Mesenchymal stem cell (in vitro differentiated cells and primary cell): ENCODE measurements around the gene PADI1.
A peak's percentile ranks its signal among the peaks of the same experiment; 100 is the strongest.

Source experiments
- DNase-seq: peaks from one replicate; pipeline ENCODE4 v3.0.0-alpha.2; 2013
- H2AFZ ChIP-seq: one replicate; pipeline ENCODE4 v1.6.1; 2013; ENCODE audit warnings: low read depth, mild to moderate bottlenecking, control low read depth, inconsistent platforms, low read length, moderate library complexity
- H2AK5ac ChIP-seq: 2 replicates; pipeline ENCODE4 v1.6.1; 2013; ENCODE audit warnings: low read length, moderate library complexity, mild to moderate bottlenecking, inconsistent platforms; ENCODE audit not compliant: severe bottlenecking
- H2BK120ac ChIP-seq: one replicate; pipeline ENCODE4 v1.6.1; 2013; ENCODE audit warnings: low read depth, mild to moderate bottlenecking, inconsistent platforms, low read length, moderate library complexity
- H2BK12ac ChIP-seq, 2 experiments: one replicate each; pipeline ENCODE4 v1.6.1; 2013; ENCODE audit warnings: inconsistent platforms in 2 of 2, low read length in 2 of 2, mild to moderate bottlenecking in 2 of 2, moderate library complexity in 2 of 2, control low read depth in 1 of 2
- H2BK15ac ChIP-seq: one replicate; pipeline ENCODE4 v1.6.1; 2013; ENCODE audit warnings: mild to moderate bottlenecking, low read depth, inconsistent platforms; ENCODE audit not compliant: poor library complexity, severe bottlenecking
- H2BK5ac ChIP-seq: 2 replicates; pipeline ENCODE4 v1.6.1; 2013; ENCODE audit warnings: low read depth, mild to moderate bottlenecking, low read length, control low read depth, inconsistent platforms; ENCODE audit not compliant: poor library complexity, severe bottlenecking
- H3K14ac ChIP-seq, 2 experiments: one replicate each; pipeline ENCODE4 v1.6.1; 2013; ENCODE audit warnings: inconsistent platforms in 2 of 2, low read length in 2 of 2, control low read depth in 1 of 2, mild to moderate bottlenecking in 1 of 2, moderate library complexity in 1 of 2
- H3K18ac ChIP-seq, 2 experiments: one replicate each; pipeline ENCODE4 v1.6.1; 2013; ENCODE audit warnings: inconsistent platforms in 2 of 2, low read length in 2 of 2, control low read depth in 1 of 2, low read depth in 1 of 2, mild to moderate bottlenecking in 1 of 2
- H3K23ac ChIP-seq, 2 experiments: one replicate each; pipeline ENCODE4 v1.6.1; 2013; ENCODE audit warnings: inconsistent platforms in 2 of 2, low read length in 2 of 2, mild to moderate bottlenecking in 2 of 2, moderate library complexity in 2 of 2, control low read depth in 1 of 2
- H3K27ac ChIP-seq: 2 replicates; pipeline ENCODE4 v1.5.1; 2013; ENCODE audit warnings: mild to moderate bottlenecking, moderate library complexity, low read length, control low read depth, inconsistent platforms; ENCODE audit not compliant: poor library complexity, severe bottlenecking
- H3K27me3 ChIP-seq, 2 experiments: 2 replicates each; pipeline versions ENCODE4 v1.6.1 to v1.7.0; 2013; ENCODE audit warnings: low read length in 2 of 2, mild to moderate bottlenecking in 2 of 2, moderate library complexity in 2 of 2, control low read depth in 1 of 2, inconsistent platforms in 1 of 2; ENCODE audit not compliant: control insufficient read depth in 1 of 2, insufficient read depth in 1 of 2
- H3K36me3 ChIP-seq, 2 experiments: 2 replicates each; pipeline versions ENCODE4 v1.6.1 to v1.7.0; 2013; ENCODE audit warnings: low read length in 2 of 2, control low read depth in 1 of 2, inconsistent platforms in 1 of 2, low read depth in 1 of 2, mild to moderate bottlenecking in 1 of 2; ENCODE audit not compliant: insufficient read depth in 2 of 2, control insufficient read depth in 1 of 2
- H3K4ac ChIP-seq, 2 experiments: one replicate each; pipeline ENCODE4 v1.6.1; 2013; ENCODE audit warnings: inconsistent platforms in 2 of 2, low read length in 2 of 2, mild to moderate bottlenecking in 2 of 2, moderate library complexity in 2 of 2, control low read depth in 1 of 2, low read depth in 1 of 2
- H3K4me1 ChIP-seq: 2 replicates; pipeline ENCODE4 v1.6.1; 2013; ENCODE audit warnings: low read depth, low read length, control low read depth; ENCODE audit not compliant: control insufficient read depth, insufficient read depth
- H3K4me2 ChIP-seq: 2 replicates; pipeline ENCODE4 v1.6.1; 2013; ENCODE audit warnings: low read length, mild to moderate bottlenecking, inconsistent platforms; ENCODE audit not compliant: poor library complexity, severe bottlenecking
- H3K4me3 ChIP-seq, 2 experiments: 2 replicates each; pipeline versions ENCODE4 v1.5.1 to v1.7.0; 2013; ENCODE audit warnings: low read length in 2 of 2, mild to moderate bottlenecking in 2 of 2, control low read depth in 1 of 2, low read depth in 1 of 2; ENCODE audit not compliant: insufficient read depth in 1 of 2
- H3K79me1 ChIP-seq: replicated peaks from 2 replicates; pipeline ENCODE4 v1.6.1; 2013; ENCODE audit warnings: mild to moderate bottlenecking, control low read depth, low read length, inconsistent platforms; ENCODE audit not compliant: poor library complexity, severe bottlenecking
- H3K9ac ChIP-seq: 2 replicates; pipeline ENCODE4 v1.7.0; 2013; ENCODE audit warnings: mild to moderate bottlenecking, low read length, moderate library complexity
- H3K9me3 ChIP-seq: 2 replicates; pipeline ENCODE4 v1.7.0; 2013; ENCODE audit warnings: mild to moderate bottlenecking, low read length; ENCODE audit not compliant: control insufficient read depth
- H4K8ac ChIP-seq: one replicate; pipeline ENCODE4 v1.6.1; 2013; ENCODE audit warnings: inconsistent platforms, mild to moderate bottlenecking, low read length, moderate library complexity
- H4K91ac ChIP-seq: one replicate; pipeline ENCODE4 v1.6.1; 2013; ENCODE audit warnings: mild to moderate bottlenecking, low read length, inconsistent platforms
- WGBS: methylation state at CpG from one replicate; pipeline ENCODE4 v1.1.7; 2013; ENCODE audit warnings: mixed read lengths; 5-methylcytosine and 5-hydroxymethylcytosine counted together

PADI1 gene

DNA sequence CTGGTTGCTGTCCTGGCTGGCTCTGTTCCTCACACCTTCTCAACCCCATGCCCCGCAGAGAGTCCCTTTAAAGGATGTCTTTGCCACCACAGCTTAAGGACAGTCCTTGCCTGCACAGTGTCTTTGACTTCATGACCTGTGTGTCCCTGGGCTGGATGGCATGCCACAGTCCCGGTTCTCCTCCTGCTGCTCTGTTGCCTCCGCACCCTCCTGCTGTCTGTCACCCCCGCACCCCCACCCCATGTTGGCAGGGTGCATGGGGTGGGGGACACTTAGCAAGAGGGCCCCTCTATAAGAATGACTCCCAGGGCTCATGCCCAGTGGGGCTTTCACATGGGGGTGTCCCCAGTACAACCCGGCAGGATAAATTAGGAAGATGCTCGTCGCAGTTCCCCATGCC is 41.6 kb upstream of the PADI1 start:
- no peak overlapping the region for H3K4me3 ChIP-seq
- no peaks in the 10 kb centered on the region for H3K79me1 ChIP-seq
- no peak overlapping the region for H4K91ac ChIP-seq
- no peak overlapping the region for H3K14ac ChIP-seq
- no peak overlapping the region for H3K9ac ChIP-seq
- H3K9me3 ChIP-seq, result no peaks in the 10 kb centered on the region
- H2AFZ ChIP-seq, result no peak overlapping the region
- no peak overlapping the region for H2BK12ac ChIP-seq
- peaks cover 0 to 52% of the 10 kb centered on the region in 2 experiments for H3K27me3 ChIP-seq
- H2BK15ac ChIP-seq, result no peak overlapping the region
- no peak overlapping the region for H3K23ac ChIP-seq
- no peak overlapping the region for H3K4me2 ChIP-seq
- no peaks in the 10 kb centered on the region for H3K36me3 ChIP-seq
- peaks cover 20% of the 10 kb centered on the region for H3K4me1 ChIP-seq
- no peak for DNase-seq
- no peak overlapping the region for H3K4ac ChIP-seq
- no peak overlapping the region for H3K18ac ChIP-seq
- peak overlapping the region; percentile 72 for H2AK5ac ChIP-seq
- WGBS, result 96% methylated on average over 7 of the region's 7 CpGs
- H3K27ac ChIP-seq, result no peak overlapping the region
- H2BK5ac ChIP-seq, result no peak overlapping the region
- H2BK120ac ChIP-seq, result no peak overlapping the region
- no peak overlapping the region for H4K8ac ChIP-seq

- H2BK12ac ChIP-seq, result peak overlapping the region in 1 of 2 experiments; percentile 13
- peak overlapping the region; percentile 33 for H2AK5ac ChIP-seq
- peak overlapping the region in 1 of 2 experiments; percentile 21 for H3K14ac ChIP-seq
- no peak overlapping the region for H3K9ac ChIP-seq
- peaks cover 20% of the 10 kb centered on the region for H3K4me1 ChIP-seq
- no peak overlapping the region for H2BK5ac ChIP-seq
- no peak overlapping the region for H4K8ac ChIP-seq
- H3K36me3 ChIP-seq, result no peaks in the 10 kb centered on the region
- H3K4me3 ChIP-seq, result no peak overlapping the region
- H3K27ac ChIP-seq, result no peak overlapping the region
- H2BK15ac ChIP-seq, result no peak overlapping the region
- H3K9me3 ChIP-seq, result no peaks in the 10 kb centered on the region
- H3K4ac ChIP-seq, result no peak overlapping the region
- no peak overlapping the region for H3K18ac ChIP-seq
- H3K27me3 ChIP-seq, result peaks cover 0 to 47% of the 10 kb centered on the region in 2 experiments
- no peak for DNase-seq
- H3K4me2 ChIP-seq, result no peak overlapping the region
- no peak overlapping the region for H3K23ac ChIP-seq
- H3K79me1 ChIP-seq, result no peaks in the 10 kb centered on the region
- H2BK120ac ChIP-seq, result no peak overlapping the region
- H4K91ac ChIP-seq, result no peak overlapping the region
- 89% methylated on average over 16 of the region's 16 CpGs for WGBS
- H2AFZ ChIP-seq, result no peak overlapping the region
These were observed 40.9 kb upstream of the PADI1 start for GRCh38 chr1:17163789-17164666.

GRCh38 chr1:17165823-17166222 is 39.1 kb upstream of the PADI1 start:
- no peak overlapping the region for H2BK12ac ChIP-seq
- H2BK5ac ChIP-seq, result no peak overlapping the region
- H3K9me3 ChIP-seq, result no peaks in the 10 kb centered on the region
- H3K18ac ChIP-seq, result no peak overlapping the region
- no peak overlapping the region for H4K8ac ChIP-seq
- H3K4me1 ChIP-seq, result peaks cover 21% of the 10 kb centered on the region
- 76% methylated on average over 1 of the region's 1 CpG for WGBS
- H3K36me3 ChIP-seq, result no peaks in the 10 kb centered on the region
- H3K27ac ChIP-seq, result no peak overlapping the region
- H4K91ac ChIP-seq, result no peak overlapping the region
- no peak overlapping the region for H3K4ac ChIP-seq
- H2AK5ac ChIP-seq, result peak overlapping the region; percentile 65
- no peaks in the 10 kb centered on the region for H3K79me1 ChIP-seq
- no peak overlapping the region for H3K23ac ChIP-seq
- DNase-seq, result no peak
- no peak overlapping the region for H3K4me2 ChIP-seq
- no peak overlapping the region for H3K4me3 ChIP-seq
- H3K14ac ChIP-seq, result peak overlapping the region in 1 of 2 experiments; percentile 15
- no peak overlapping the region for H3K9ac ChIP-seq
- peaks cover 0 to 42% of the 10 kb centered on the region in 2 experiments for H3K27me3 ChIP-seq
- no peak overlapping the region for H2AFZ ChIP-seq
- no peak overlapping the region for H2BK120ac ChIP-seq
- H2BK15ac ChIP-seq, result no peak overlapping the region

DNA sequence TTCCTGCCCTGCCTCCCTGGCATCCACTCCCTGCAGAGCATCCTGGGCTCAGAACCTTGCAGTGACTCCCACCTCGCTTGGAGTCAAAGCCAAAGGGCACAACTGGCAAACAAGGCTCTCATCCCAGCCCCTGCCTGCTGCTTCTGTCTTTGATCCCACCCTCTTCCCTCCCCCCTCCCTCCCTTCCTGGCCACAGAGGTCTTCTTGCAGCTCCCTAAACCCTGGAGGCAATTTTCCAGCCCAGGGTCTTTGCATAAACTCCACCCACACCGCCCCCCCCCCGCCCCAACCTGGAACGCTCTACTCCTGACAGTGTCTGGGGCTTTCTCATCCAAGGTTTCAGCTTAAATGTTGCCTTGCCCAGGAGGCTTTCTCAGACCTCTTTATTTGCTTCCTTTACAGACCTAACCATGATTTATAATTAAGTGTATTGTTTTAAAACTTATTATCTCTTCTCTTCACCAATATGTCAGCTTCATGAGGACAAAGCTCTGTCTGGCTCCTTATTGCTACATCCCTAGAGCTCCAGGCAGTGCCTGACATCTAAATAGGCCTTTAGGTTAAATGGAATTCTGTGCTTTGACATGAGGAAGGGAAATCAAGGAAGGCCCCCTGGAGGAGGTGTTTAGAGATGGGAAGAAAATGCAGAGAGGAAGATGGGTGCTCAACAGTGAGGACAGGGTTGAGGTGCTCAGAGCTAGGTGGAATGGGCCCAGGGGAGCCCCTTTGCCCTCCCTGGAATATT is 37.7 kb upstream of the PADI1 start:
- no peak overlapping the region for H3K23ac ChIP-seq
- peaks cover 19% of the 10 kb centered on the region for H3K4me1 ChIP-seq
- no peaks in the 10 kb centered on the region for H3K79me1 ChIP-seq
- H2BK5ac ChIP-seq, result peak overlapping the region; percentile 92
- H3K9me3 ChIP-seq, result no peaks in the 10 kb centered on the region
- no peak overlapping the region for H2BK120ac ChIP-seq
- H2BK12ac ChIP-seq, result peak overlapping the region in 1 of 2 experiments; percentile 59
- peaks cover 0 to 32% of the 10 kb centered on the region in 2 experiments for H3K27me3 ChIP-seq
- DNase-seq, result no peak
- peak overlapping the region in 1 of 2 experiments; percentile 18 for H3K18ac ChIP-seq
- no peak overlapping the region for H3K14ac ChIP-seq
- peak overlapping the region; percentile 95 for H3K27ac ChIP-seq
- H4K91ac ChIP-seq, result no peak overlapping the region
- H3K9ac ChIP-seq, result no peak overlapping the region
- no peak overlapping the region for H2AFZ ChIP-seq
- H3K4me3 ChIP-seq, result no peak overlapping the region
- H2BK15ac ChIP-seq, result no peak overlapping the region
- no peaks in the 10 kb centered on the region for H3K36me3 ChIP-seq
- 16% methylated on average over 4 of the region's 4 CpGs for WGBS
- H4K8ac ChIP-seq, result no peak overlapping the region
- peak overlapping the region; percentile 82 for H2AK5ac ChIP-seq
- H3K4ac ChIP-seq, result no peak overlapping the region
- no peak overlapping the region for H3K4me2 ChIP-seq
